DND-41 (cell line): ENCODE results near the gene MAP3K7CL.

Experiments
- ATAC-seq: fragments of 200-7000 bp; cut with Tn5 transposase; 3 replicates; pipeline ENCODE4 v1.9.1; 2021; ENCODE audit warnings: low read depth; ENCODE audit not compliant: insufficient read depth
- DNase-seq: peaks from one replicate; pipeline ENCODE4 v3.0.0-alpha.2; 2020
- H2AFZ ChIP-seq: 2 replicates; pipeline ENCODE4 v1.6.0; 2012; ENCODE audit warnings: low read depth, low read length
- H3K27ac ChIP-seq: 2 replicates; pipeline ENCODE4 v1.5.1; 2012; ENCODE audit warnings: low read length, inconsistent platforms
- H3K27me3 ChIP-seq: fragments of 200-600 bp; sonication (generic); 2 replicates; pipeline ENCODE4 v1.6.0; 2012; ENCODE audit warnings: low read length, mild to moderate bottlenecking, inconsistent platforms; ENCODE audit not compliant: insufficient read depth, poor library complexity
- H3K36me3 ChIP-seq: 2 replicates; pipeline ENCODE4 v1.5.1; 2012; ENCODE audit warnings: low read length, inconsistent platforms; ENCODE audit not compliant: insufficient read depth
- H3K4me1 ChIP-seq: 2 replicates; pipeline ENCODE4 v1.5.1; 2012; ENCODE audit warnings: mild to moderate bottlenecking, low read length; ENCODE audit not compliant: insufficient read depth
- H3K4me2 ChIP-seq: 2 replicates; pipeline ENCODE4 v1.6.0; 2012; ENCODE audit warnings: mild to moderate bottlenecking, moderate library complexity, low read length, inconsistent platforms; ENCODE audit not compliant: insufficient read depth
- H3K4me3 ChIP-seq, 2 experiments: fragments of 200-600 bp in 1 of 2; shearing (Covaris generic) in 1 of 2; 2 replicates each; pipeline ENCODE4 v1.5.1; 2012 to 2016; ENCODE audit warnings: inconsistent platforms in 2 of 2, low read length in 2 of 2, mild to moderate bottlenecking in 2 of 2, low read depth in 1 of 2, moderate library complexity in 1 of 2
- H3K79me2 ChIP-seq: 2 replicates; pipeline ENCODE4 v1.6.0; 2012; ENCODE audit warnings: low read length, inconsistent platforms; ENCODE audit not compliant: insufficient read depth
- H3K9ac ChIP-seq: 2 replicates; pipeline ENCODE4 v1.6.0; 2012; ENCODE audit warnings: low read depth, mild to moderate bottlenecking, inconsistent platforms, low read length, moderate library complexity
- H3K9me3 ChIP-seq: 2 replicates; pipeline ENCODE4 v1.5.1; 2012; ENCODE audit warnings: low read length, moderate library complexity, mild to moderate bottlenecking, inconsistent platforms; ENCODE audit not compliant: insufficient read depth, severe bottlenecking
- H4K20me1 ChIP-seq: 2 replicates; pipeline ENCODE4 v1.6.0; 2012; ENCODE audit warnings: low read length; ENCODE audit not compliant: insufficient read depth
- EZH2 ChIP-seq: IDR thresholded peaks from 3 replicates; pipeline ENCODE4 v1.6.1; 2012; ENCODE audit warnings: borderline replicate concordance, low read depth, mild to moderate bottlenecking, moderate library complexity, low read length, inconsistent platforms; ENCODE audit not compliant: severe bottlenecking
- TF ChIP-seq, protein P1 (sequence below): IDR thresholded peaks from 2 replicates; pipeline ENCODE4 v1.5.1; 2012; ENCODE audit warnings: borderline replicate concordance, low read length, moderate library complexity, mild to moderate bottlenecking; ENCODE audit not compliant: poor library complexity, severe bottlenecking; ENCODE audit errors: extremely low read depth

MAP3K7CL gene

DNA sequence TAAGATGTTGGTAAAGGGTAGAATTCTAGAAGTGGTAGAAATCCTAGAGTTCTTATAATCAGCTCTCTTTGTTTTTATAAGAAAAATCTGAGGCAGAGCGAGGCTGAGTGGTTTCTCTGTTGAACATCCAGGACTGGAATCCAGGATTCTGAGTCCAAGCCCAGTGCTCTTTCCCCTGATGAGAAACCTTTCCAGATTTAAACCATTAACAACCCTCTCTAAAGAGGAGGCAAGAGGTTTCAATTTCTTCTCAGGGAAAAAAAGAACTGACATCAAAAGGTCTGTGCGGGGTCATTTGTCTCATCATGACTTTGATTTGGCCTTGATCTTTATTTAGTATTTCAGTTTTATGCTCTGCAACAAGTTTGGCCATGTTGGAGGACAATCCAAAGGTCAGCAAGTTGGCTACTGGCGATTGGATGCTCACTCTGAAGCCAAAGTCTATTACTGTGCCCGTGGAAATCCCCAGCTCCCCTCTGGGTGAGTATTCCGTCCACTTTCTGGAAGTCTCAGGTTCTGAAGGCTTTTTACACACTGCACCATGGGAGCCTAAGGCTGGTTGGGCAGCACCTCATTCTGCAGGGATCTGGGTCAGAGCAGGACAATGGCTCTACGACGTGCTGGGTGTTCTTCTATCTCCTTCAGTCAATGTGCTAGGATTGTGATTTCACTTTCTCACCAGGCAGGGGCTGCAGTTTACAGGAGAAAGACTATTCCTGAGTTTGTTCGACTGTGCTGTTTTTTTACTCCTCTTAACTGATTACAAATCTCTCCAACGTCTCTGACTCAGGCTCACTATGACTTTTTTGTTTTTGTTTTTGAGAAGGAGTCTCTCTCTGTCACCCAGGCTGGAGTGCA lies 38.1 kb upstream of the MAP3K7CL start:
- H3K4me3 ChIP-seq: no peak overlapping the region
- no peak overlapping the region for H3K9ac ChIP-seq
- no peak for TF ChIP-seq EZH2
- TF ChIP-seq, protein P1, sequence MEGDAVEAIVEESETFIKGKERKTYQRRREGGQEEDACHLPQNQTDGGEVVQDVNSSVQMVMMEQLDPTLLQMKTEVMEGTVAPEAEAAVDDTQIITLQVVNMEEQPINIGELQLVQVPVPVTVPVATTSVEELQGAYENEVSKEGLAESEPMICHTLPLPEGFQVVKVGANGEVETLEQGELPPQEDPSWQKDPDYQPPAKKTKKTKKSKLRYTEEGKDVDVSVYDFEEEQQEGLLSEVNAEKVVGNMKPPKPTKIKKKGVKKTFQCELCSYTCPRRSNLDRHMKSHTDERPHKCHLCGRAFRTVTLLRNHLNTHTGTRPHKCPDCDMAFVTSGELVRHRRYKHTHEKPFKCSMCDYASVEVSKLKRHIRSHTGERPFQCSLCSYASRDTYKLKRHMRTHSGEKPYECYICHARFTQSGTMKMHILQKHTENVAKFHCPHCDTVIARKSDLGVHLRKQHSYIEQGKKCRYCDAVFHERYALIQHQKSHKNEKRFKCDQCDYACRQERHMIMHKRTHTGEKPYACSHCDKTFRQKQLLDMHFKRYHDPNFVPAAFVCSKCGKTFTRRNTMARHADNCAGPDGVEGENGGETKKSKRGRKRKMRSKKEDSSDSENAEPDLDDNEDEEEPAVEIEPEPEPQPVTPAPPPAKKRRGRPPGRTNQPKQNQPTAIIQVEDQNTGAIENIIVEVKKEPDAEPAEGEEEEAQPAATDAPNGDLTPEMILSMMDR: peak; percentile 23
- ATAC-seq (0 out of 3 replicates have a peak, but pooled peaks have one; percentile 33), DNase-seq (no peak)
- no peaks in the 10 kb centered on the region for H4K20me1 ChIP-seq
- H3K4me1 ChIP-seq: no peaks in the 10 kb centered on the region; the same call in 1 of the 2 replicates
- H3K4me2 ChIP-seq: no peak overlapping the region
- no peak overlapping the region for H3K27ac ChIP-seq
- H3K27me3 ChIP-seq: no peaks in the 10 kb centered on the region
- H3K9me3 ChIP-seq: no peaks in the 10 kb centered on the region
- no peaks in the 10 kb centered on the region for H3K36me3 ChIP-seq
- no peaks in the 10 kb centered on the region for H3K79me2 ChIP-seq
- H2AFZ ChIP-seq: no peak overlapping the region

GRCh38 chr21:29096218-29097015 lies 34.0 kb upstream of the MAP3K7CL start:
- H3K4me3 ChIP-seq: no peak overlapping the region
- H3K4me1 ChIP-seq: peaks cover 5% of the 10 kb centered on the region; the same call in 1 of the 2 replicates
- H3K9me3 ChIP-seq: no peaks in the 10 kb centered on the region
- H3K9ac ChIP-seq: no peak overlapping the region
- H3K27me3 ChIP-seq: no peaks in the 10 kb centered on the region
- no peak overlapping the region for H3K4me2 ChIP-seq
- no peaks in the 10 kb centered on the region for H3K79me2 ChIP-seq
- ATAC-seq (no peak), DNase-seq (no peak)
- H2AFZ ChIP-seq: no peak overlapping the region; the same call in 1 of the 2 replicates
- TF ChIP-seq EZH2: no peak
- TF ChIP-seq, protein P1: no peak
- no peaks in the 10 kb centered on the region for H4K20me1 ChIP-seq
- no peak overlapping the region for H3K27ac ChIP-seq
- H3K36me3 ChIP-seq: no peaks in the 10 kb centered on the region

GRCh38 chr21:29098156-29098555 lies 32.3 kb upstream of the MAP3K7CL start:
- H3K79me2 ChIP-seq: no peaks in the 10 kb centered on the region
- no peak overlapping the region for H3K9ac ChIP-seq
- H2AFZ ChIP-seq: no peak overlapping the region
- H3K4me1 ChIP-seq: peaks cover 5% of the 10 kb centered on the region; the same call in 1 of the 2 replicates
- no peak for DNase-seq
- no peaks in the 10 kb centered on the region for H4K20me1 ChIP-seq
- H3K27me3 ChIP-seq: no peaks in the 10 kb centered on the region
- ATAC-seq: no peak
- TF ChIP-seq EZH2: no peak
- TF ChIP-seq, protein P1: no peak
- H3K36me3 ChIP-seq: no peaks in the 10 kb centered on the region
- no peak overlapping the region for H3K27ac ChIP-seq
- H3K4me2 ChIP-seq: no peak overlapping the region
- no peaks in the 10 kb centered on the region for H3K9me3 ChIP-seq
- no peak overlapping the region for H3K4me3 ChIP-seq
